CD14-positive monocyte (primary cell): ENCODE data around the gene POMT1. TPM values are rescaled to one million over a fixed set of nuclear protein-coding genes. Genes with fewer than 3 reads are reported as not detected.
A peak's percentile ranks its signal among the peaks of the same experiment; 100 is the strongest.

Experiments
- DNase-seq, 3 donors: peaks; one replicate each; pipeline ENCODE4 v3.0.0-alpha.2; 2011 to 2022
- H2AFZ ChIP-seq: 2 replicates; pipeline ENCODE4 v1.6.0; 2012; ENCODE audit warnings: mild to moderate bottlenecking, low read depth, low read length, inconsistent platforms; ENCODE audit not compliant: insufficient read depth, poor library complexity, severe bottlenecking
- H3K27ac ChIP-seq, 2 donors: 1 replicate in 1 of 2; 2 replicates in 1 of 2; pipeline ENCODE4 v1.5.1; 2012 to 2013; ENCODE audit warnings: low read length in 2 of 2, control low read depth in 1 of 2, inconsistent platforms in 1 of 2, low read depth in 1 of 2, mild to moderate bottlenecking in 1 of 2
- H3K27me3 ChIP-seq, 2 donors: one replicate each; pipeline versions ENCODE4 v1.6.0 to v1.6.1; 2011 to 2013; ENCODE audit warnings: low read length in 2 of 2; ENCODE audit not compliant: control insufficient read depth in 2 of 2, insufficient read depth in 2 of 2
- H3K36me3 ChIP-seq, 2 donors: replicated peaks in 1 of 2; 1 replicate in 1 of 2; 2 replicates in 1 of 2; pipeline versions ENCODE4 v1.5.1 to v1.6.1; 2012 to 2013; ENCODE audit warnings: low read length in 2 of 2, control low read depth in 1 of 2, inconsistent platforms in 1 of 2, mild to moderate bottlenecking in 1 of 2; ENCODE audit not compliant: insufficient read depth in 2 of 2, control insufficient read depth in 1 of 2
- H3K4me1 ChIP-seq, 2 donors: 1 replicate in 1 of 2; 2 replicates in 1 of 2; pipeline versions ENCODE4 v1.5.1 to v1.6.1; 2012 to 2013; ENCODE audit warnings: low read length in 2 of 2, control low read depth in 1 of 2, inconsistent platforms in 1 of 2, mild to moderate bottlenecking in 1 of 2, moderate library complexity in 1 of 2; ENCODE audit not compliant: insufficient read depth in 2 of 2, control insufficient read depth in 1 of 2
- H3K4me2 ChIP-seq: replicated peaks from 2 replicates; pipeline ENCODE3; 2012; ENCODE audit warnings: low read length, moderate library complexity, mild to moderate bottlenecking; ENCODE audit not compliant: poor library complexity, severe bottlenecking; ENCODE audit errors: extremely low read depth
- H3K4me3 ChIP-seq, 3 experiments: fragments of 200-600 bp in 1 of 3; sonication (generic) in 1 of 3; replicated peaks in 1 of 3; 1 replicate in 2 of 3; 2 replicates in 1 of 3; pipeline ENCODE4 v1.5.1; 2011 to 2013; ENCODE audit warnings: low read length in 3 of 3, mild to moderate bottlenecking in 3 of 3, control low read depth in 2 of 3, low read depth in 2 of 3, inconsistent platforms in 1 of 3, moderate library complexity in 1 of 3
- H3K79me2 ChIP-seq: 2 replicates; pipeline ENCODE4 v1.6.0; 2012; ENCODE audit warnings: mild to moderate bottlenecking, control low read depth, inconsistent platforms, low read length, moderate library complexity; ENCODE audit not compliant: insufficient read depth
- H3K9ac ChIP-seq: 2 replicates; pipeline ENCODE4 v1.6.0; 2017; ENCODE audit warnings: low read length, mild to moderate bottlenecking; ENCODE audit not compliant: insufficient read depth, poor library complexity, severe bottlenecking
- H3K9me3 ChIP-seq, 2 donors: replicated peaks in 1 of 2; 1 replicate in 1 of 2; 2 replicates in 1 of 2; pipeline versions ENCODE4 v1.5.1 to v1.6.1; 2012 to 2013; ENCODE audit warnings: low read length in 2 of 2, control low read depth in 1 of 2; ENCODE audit not compliant: control insufficient read depth in 1 of 2, insufficient read depth in 1 of 2
- H4K20me1 ChIP-seq: 2 replicates; pipeline ENCODE4 v1.6.0; 2012; ENCODE audit warnings: mild to moderate bottlenecking, low read length, control low read depth, moderate library complexity; ENCODE audit not compliant: insufficient read depth
- H3K27ac Mint-ChIP-seq, 7 donors: one replicate each; pipeline ENCODE4 v1.8.0; 2020; ENCODE audit warnings: mild to moderate bottlenecking in 7 of 7, mixed read lengths in 7 of 7, moderate library complexity in 6 of 7, inconsistent platforms in 2 of 7
- H3K27me3 Mint-ChIP-seq, 3 donors: one replicate each; pipeline ENCODE4 v1.8.0; 2021 to 2022; ENCODE audit warnings: low read depth in 3 of 3, mild to moderate bottlenecking in 3 of 3, mixed read lengths in 3 of 3, moderate library complexity in 3 of 3, inconsistent platforms in 1 of 3
- H3K36me3 Mint-ChIP-seq, 2 donors: one replicate each; pipeline ENCODE4 v1.8.0; 2020; ENCODE audit warnings: mixed read lengths in 2 of 2, inconsistent platforms in 1 of 2, mild to moderate bottlenecking in 1 of 2
- H3K4me1 Mint-ChIP-seq: one replicate; pipeline ENCODE4 v1.8.0; 2020; ENCODE audit warnings: mild to moderate bottlenecking, mixed read lengths
- H3K4me3 Mint-ChIP-seq, 2 donors: one replicate each; pipeline ENCODE4 v1.8.0; 2020; ENCODE audit warnings: mild to moderate bottlenecking in 2 of 2, mixed read lengths in 2 of 2, moderate library complexity in 1 of 2
- H3K9me3 Mint-ChIP-seq, 7 donors: one replicate each; pipeline ENCODE4 v1.8.0; 2020 to 2022; ENCODE audit warnings: mixed read lengths in 7 of 7, mild to moderate bottlenecking in 6 of 7, moderate library complexity in 6 of 7, inconsistent platforms in 2 of 7
- WGBS: methylation state at CpG from one replicate; pipeline ENCODE4 v1.1.5; 2013; ENCODE audit warnings: missing lambda C conversion rate; ENCODE audit not compliant: insufficient coverage; 5-methylcytosine and 5-hydroxymethylcytosine counted together
- intact Hi-C, 2 donors: fragments of 100-400 bp; cut with micrococcal nuclease; formaldehyde crosslinking; loops; one replicate each; pipeline versions ENCODE4 v1.15.0 to v1.15.1; 2023
- polyA plus RNA-seq, 3 donors: library from polyadenylated mRNA; depleted of rRNA in 1 of 3; unstranded in 2 of 3; stranded (reverse) in 1 of 3; fragments of 300-500 nt in 2 of 3; fragments of >200 nt in 1 of 3; fragmentation: Illumina TruSeq in 2 of 3; gene quantifications; 1 replicate in 2 of 3; 2 replicates in 1 of 3; pipeline ENCODE4 v1.2.3, GENCODE V29; 2012 to 2021
- TF ChIP-seq, protein P1 (sequence below): fragments of 200-600 bp; IDR thresholded peaks from one replicate; pipeline ENCODE4 v1.8.0; 2022; ENCODE audit warnings: antibody characterized with exemption, mild to moderate bottlenecking

The POMT1 gene
- polyA plus RNA-seq, 3 donors, result 5.9 to 22.3 (median 7.5) TPM

GRCh38 chr9:131487001-131487400 lies 15.7 kb upstream of the POMT1 start:
- Histone ChIP-seq H4K20me1 (peaks cover 38% of the 10 kb centered on the region), H3K79me2 (no peaks in the 10 kb centered on the region), H3K9me3 (no peaks in the 10 kb centered on the region), H3K27ac (no peak overlapping the region), H3K27me3 (no peaks in the 10 kb centered on the region), H3K4me3 (no peak overlapping the region), H3K36me3 (peaks cover 98 to 100% of the 10 kb centered on the region in 2 donors), H2AFZ (no peak overlapping the region), H3K9ac (no peak overlapping the region), H3K4me2 (no peak overlapping the region), H3K4me1 (no peaks in the 10 kb centered on the region)
- H3K27ac Mint-ChIP-seq, result peak overlapping the region in 1 of 7 donors; percentile 51
- H3K27me3 Mint-ChIP-seq, result peaks cover 0 to 1% (median 0%) of the 10 kb centered on the region in 3 donors
- H3K4me3 Mint-ChIP-seq, result no peak overlapping the region
- H3K4me1 Mint-ChIP-seq, result no peaks in the 10 kb centered on the region
- H3K9me3 Mint-ChIP-seq, result peaks cover 0 to 2% (median 0%) of the 10 kb centered on the region in 7 donors
- DNase-seq, result no peak
- 100% methylated on average over 1 of the region's 9 CpGs for WGBS
- intact Hi-C loops, result no loop called here
- peaks cover 99 to 100% of the 10 kb centered on the region in 2 donors for H3K36me3 Mint-ChIP-seq
- TF ChIP-seq, protein P1, sequence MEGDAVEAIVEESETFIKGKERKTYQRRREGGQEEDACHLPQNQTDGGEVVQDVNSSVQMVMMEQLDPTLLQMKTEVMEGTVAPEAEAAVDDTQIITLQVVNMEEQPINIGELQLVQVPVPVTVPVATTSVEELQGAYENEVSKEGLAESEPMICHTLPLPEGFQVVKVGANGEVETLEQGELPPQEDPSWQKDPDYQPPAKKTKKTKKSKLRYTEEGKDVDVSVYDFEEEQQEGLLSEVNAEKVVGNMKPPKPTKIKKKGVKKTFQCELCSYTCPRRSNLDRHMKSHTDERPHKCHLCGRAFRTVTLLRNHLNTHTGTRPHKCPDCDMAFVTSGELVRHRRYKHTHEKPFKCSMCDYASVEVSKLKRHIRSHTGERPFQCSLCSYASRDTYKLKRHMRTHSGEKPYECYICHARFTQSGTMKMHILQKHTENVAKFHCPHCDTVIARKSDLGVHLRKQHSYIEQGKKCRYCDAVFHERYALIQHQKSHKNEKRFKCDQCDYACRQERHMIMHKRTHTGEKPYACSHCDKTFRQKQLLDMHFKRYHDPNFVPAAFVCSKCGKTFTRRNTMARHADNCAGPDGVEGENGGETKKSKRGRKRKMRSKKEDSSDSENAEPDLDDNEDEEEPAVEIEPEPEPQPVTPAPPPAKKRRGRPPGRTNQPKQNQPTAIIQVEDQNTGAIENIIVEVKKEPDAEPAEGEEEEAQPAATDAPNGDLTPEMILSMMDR, result no peak

- Mint-ChIP-seq H3K27me3 (peaks cover 0 to 1% (median 0%) of the 10 kb centered on the region in 3 donors), H3K4me3 (no peak overlapping the region), H3K27ac (peak overlapping the region in 3 of 7 donors; percentile 21 to 44 (median 21)), H3K4me1 (no peaks in the 10 kb centered on the region), H3K9me3 (peaks cover 0 to 2% (median 0%) of the 10 kb centered on the region in 7 donors), H3K36me3 (peaks cover 99 to 100% of the 10 kb centered on the region in 2 donors)
- TF ChIP-seq, protein P1, result no peak
- intact Hi-C loops, result no loop called here
- WGBS, result 83% methylated on average over 14 of the region's 14 CpGs
- Histone ChIP-seq H3K4me1 (no peaks in the 10 kb centered on the region), H3K27ac (no peak overlapping the region), H3K4me2 (no peak overlapping the region), H3K9ac (no peak overlapping the region), H2AFZ (no peak overlapping the region), H3K4me3 (no peak overlapping the region), H3K27me3 (no peaks in the 10 kb centered on the region), H3K9me3 (no peaks in the 10 kb centered on the region), H3K79me2 (no peaks in the 10 kb centered on the region), H4K20me1 (peaks cover 40% of the 10 kb centered on the region), H3K36me3 (peaks cover 98 to 100% of the 10 kb centered on the region in 2 donors)
- no peak for DNase-seq
Measured at GRCh38 chr9:131487621-131488031, 15.1 kb upstream of the POMT1 start.
